NCI-H128 (cell line): ENCODE results near the gene MED13L.

Experiments used
- DNase-seq: peaks from one replicate; lab custom pipeline; 2025; ENCODE audit not compliant: unreplicated experiment; lab: John Stamatoyannopoulos, UW

Gene MED13L

GRCh38 chr12:116280595-116281290 is 3.2 kb upstream of the MED13L start:
- DNase-seq = no peak

- no peak for DNase-seq
These were observed 1.2 kb upstream of the MED13L start for GRCh38 chr12:116278667-116279066.

- DNase-seq = no peak
These were observed 760 bp upstream of the MED13L start for GRCh38 chr12:116278279-116278626.

GRCh38 chr12:116276652-116277466 is 634 bp downstream of the MED13L start:
- DNase-seq = peak; percentile 35

GRCh38 chr12:116274551-116275375 is 2.7 kb downstream of the MED13L start:
- DNase-seq = no peak

GRCh38 chr12:116273813-116274550 is 3.5 kb downstream of the MED13L start:
- no peak for DNase-seq

GRCh38 chr12:116267948-116268347 is 9.5 kb downstream of the MED13L start:
- no peak for DNase-seq

- DNase-seq = no peak
These were observed 10.7 kb downstream of the MED13L start for GRCh38 chr12:116266631-116267349.

GRCh38 chr12:116266168-116266601 is 11.3 kb downstream of the MED13L start:
- DNase-seq = no peak

GRCh38 chr12:116265351-116266147 is 11.9 kb downstream of the MED13L start:
- no peak for DNase-seq

GRCh38 chr12:116264525-116265070 is 12.9 kb downstream of the MED13L start:
- DNase-seq = no peak

GRCh38 chr12:116263844-116264243 is 13.6 kb downstream of the MED13L start:
- no peak for DNase-seq

GRCh38 chr12:116263431-116263830 is 14.1 kb downstream of the MED13L start:
- no peak for DNase-seq

GRCh38 chr12:116262741-116263140 is 14.8 kb downstream of the MED13L start:
- no peak for DNase-seq

GRCh38 chr12:116261525-116262100 is 15.9 kb downstream of the MED13L start:
- no peak for DNase-seq

GRCh38 chr12:116259800-116260577 is 17.5 kb downstream of the MED13L start:
- DNase-seq = no peak

GRCh38 chr12:116257826-116258225 is 19.7 kb downstream of the MED13L start:
- DNase-seq = no peak

- DNase-seq = no peak
These were observed 20.3 kb downstream of the MED13L start for GRCh38 chr12:116257215-116257614.
